HCT116 (cell line): Measurements from ENCODE around the gene GPR83.

Experiments used
- CEBPB ChIP-seq: IDR thresholded peaks from 2 replicates; pipeline ENCODE4 v1.6.1; 2012; ENCODE audit warnings: low read depth
- CTCF ChIP-seq, 3 experiments: fragments of 200-600 bp in 1 of 3; sonication (generic) in 1 of 3; IDR thresholded peaks in 2 of 3; conservative IDR thresholded peaks in 1 of 3; 2 replicates each; pipeline ENCODE4 v1.5.1; 2012 to 2017; ENCODE audit warnings: low read depth in 2 of 3, low read length in 2 of 3, antibody characterized with exemption in 1 of 3, borderline replicate concordance in 1 of 3, control low read depth in 1 of 3, mild to moderate bottlenecking in 1 of 3, mixed read lengths in 1 of 3, mixed run types in 1 of 3, moderate library complexity in 1 of 3; ENCODE audit not compliant: insufficient read depth in 1 of 3
- EZH2 ChIP-seq: fragments of 200-600 bp; sonication (generic); IDR thresholded peaks from 2 replicates; pipeline ENCODE4 v1.6.1; 2017; ENCODE audit warnings: antibody characterized with exemption, mixed run types
- EZH2phosphoT487 ChIP-seq: fragments of 200-600 bp; IDR thresholded peaks from 2 replicates; pipeline ENCODE4 v1.6.1; 2018; ENCODE audit warnings: antibody characterized with exemption, borderline replicate concordance
- JUND ChIP-seq: IDR thresholded peaks from 2 replicates; pipeline ENCODE4 v1.6.1; 2012
- POLR2A ChIP-seq: IDR thresholded peaks from 2 replicates; pipeline ENCODE4 v1.7.0; 2011; ENCODE audit warnings: borderline replicate concordance; ENCODE audit not compliant: insufficient read depth, insufficient read length; ENCODE audit errors: extremely low read depth
- POLR2AphosphoS5 ChIP-seq: IDR thresholded peaks from 2 replicates; pipeline ENCODE4 v1.6.1; 2011; ENCODE audit warnings: mild to moderate bottlenecking, low read depth, low read length, moderate library complexity
- SIN3A ChIP-seq: IDR thresholded peaks from 2 replicates; pipeline ENCODE4 v1.6.1; 2012; ENCODE audit warnings: low read depth
- TCF7L2 ChIP-seq: IDR thresholded peaks from 2 replicates; pipeline ENCODE4 v1.7.0; 2011; ENCODE audit warnings: borderline replicate concordance, inconsistent platforms; ENCODE audit not compliant: insufficient read depth, insufficient read length; ENCODE audit errors: extremely low read depth
- YY1 ChIP-seq: IDR thresholded peaks from 2 replicates; pipeline ENCODE4 v1.6.1; 2011; ENCODE audit warnings: low read length, low read depth, moderate library complexity, mild to moderate bottlenecking; ENCODE audit not compliant: insufficient replicate concordance; ENCODE audit errors: extremely low read depth
- ZBTB33 ChIP-seq: IDR thresholded peaks from 2 replicates; pipeline ENCODE4 v1.6.1; 2011; ENCODE audit warnings: mild to moderate bottlenecking, low read length, moderate library complexity; ENCODE audit not compliant: insufficient replicate concordance; ENCODE audit errors: extremely low read depth

GRCh38 chr11:94398101-94398500 lies 3.1 kb downstream of the GPR83 start:
- TF ChIP-seq ZBTB33 = no peak
- TF ChIP-seq CTCF (IDR thresholded peaks at IDR 0.05 in 2 of 3, conservative IDR thresholded peaks at IDR 0.05 in 1 of 3; ENCODE audit: borderline replicate concordance in 1 of 3, insufficient read depth in 1 of 3, low read depth in 2 of 3, low read length in 2 of 3) = no peak
- TF ChIP-seq TCF7L2 = no peak
- no peak for TF ChIP-seq POLR2A
- no peak for TF ChIP-seq EZH2phosphoT487
- TF ChIP-seq CEBPB = no peak
- no peak for TF ChIP-seq JUND
- no peak for TF ChIP-seq POLR2AphosphoS5
- no peak for TF ChIP-seq EZH2
- TF ChIP-seq YY1 = no peak
- no peak for TF ChIP-seq SIN3A
